ENCODE measurements around the gene AFG1L. TPM values are rescaled to one million over a fixed set of nuclear protein-coding genes. Genes with fewer than 3 reads are reported as not detected.
"Not testable (repeated sequence)": the region's sequence is repeated elsewhere in the genome, so short reads cannot be mapped to it uniquely, and the experiment has no call there.

AFG1L gene
- total and polyA plus RNA-seq, 2 donors (not counting 1 experiment from before 2014, with no cell fraction given): 1.7 to 5.4 TPM

GRCh38 chr6:108302386-108302785 lies 7.5 kb downstream of the AFG1L start:
- H3K4me1 ChIP-seq (ENCODE audit: control insufficient read depth, extremely low read depth, insufficient read depth, low read length): no peaks in the 10 kb centered on the region
- no peaks in the 10 kb centered on the region for H3K9me3 ChIP-seq (ENCODE audit: control insufficient read depth, insufficient read depth, low read depth, low read length)
- H4K20me1 ChIP-seq (ENCODE audit: control insufficient read depth, extremely low read depth, insufficient read depth, low read length): no peaks in the 10 kb centered on the region
- H3K27me3 ChIP-seq (ENCODE audit: control insufficient read depth, insufficient read depth, low read length): no peaks in the 10 kb centered on the region
- TF ChIP-seq EZH2 (IDR thresholded peaks at IDR 0.05; ENCODE audit: low read length, missing control alignments): no peak
- TF ChIP-seq, protein P1, sequence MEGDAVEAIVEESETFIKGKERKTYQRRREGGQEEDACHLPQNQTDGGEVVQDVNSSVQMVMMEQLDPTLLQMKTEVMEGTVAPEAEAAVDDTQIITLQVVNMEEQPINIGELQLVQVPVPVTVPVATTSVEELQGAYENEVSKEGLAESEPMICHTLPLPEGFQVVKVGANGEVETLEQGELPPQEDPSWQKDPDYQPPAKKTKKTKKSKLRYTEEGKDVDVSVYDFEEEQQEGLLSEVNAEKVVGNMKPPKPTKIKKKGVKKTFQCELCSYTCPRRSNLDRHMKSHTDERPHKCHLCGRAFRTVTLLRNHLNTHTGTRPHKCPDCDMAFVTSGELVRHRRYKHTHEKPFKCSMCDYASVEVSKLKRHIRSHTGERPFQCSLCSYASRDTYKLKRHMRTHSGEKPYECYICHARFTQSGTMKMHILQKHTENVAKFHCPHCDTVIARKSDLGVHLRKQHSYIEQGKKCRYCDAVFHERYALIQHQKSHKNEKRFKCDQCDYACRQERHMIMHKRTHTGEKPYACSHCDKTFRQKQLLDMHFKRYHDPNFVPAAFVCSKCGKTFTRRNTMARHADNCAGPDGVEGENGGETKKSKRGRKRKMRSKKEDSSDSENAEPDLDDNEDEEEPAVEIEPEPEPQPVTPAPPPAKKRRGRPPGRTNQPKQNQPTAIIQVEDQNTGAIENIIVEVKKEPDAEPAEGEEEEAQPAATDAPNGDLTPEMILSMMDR (conservative IDR thresholded peaks at IDR 0.05 in 1 of 2, IDR thresholded peaks at IDR 0.05 in 1 of 2; ENCODE audit: low read depth in 1 of 2, low read length in 2 of 2): no peak
- no peaks in the 10 kb centered on the region for H3K79me2 ChIP-seq (ENCODE audit: control insufficient read depth, insufficient read depth, low read length)
- H3K9ac ChIP-seq (ENCODE audit: insufficient read depth, low read length): no peak overlapping the region
- no peak overlapping the region for H3K27ac ChIP-seq (ENCODE audit: insufficient read depth, low read length)
- no peak for DNase-seq (ENCODE audit: low read depth in 2 of 2)
- no peak overlapping the region for H3K4me3 ChIP-seq (replicated peaks in 1 of 4; ENCODE audit: control extremely low read depth in 1 of 4, insufficient read depth in 1 of 4, low read depth in 3 of 4, low read length in 4 of 4)
- no peak overlapping the region for H2AFZ ChIP-seq (ENCODE audit: low read length)
- no peak overlapping the region for H3K4me2 ChIP-seq (ENCODE audit: extremely low read depth, insufficient read depth, low read length)
- H3K36me3 ChIP-seq (ENCODE audit: control insufficient read depth, insufficient read depth, low read length): no peaks in the 10 kb centered on the region

GRCh38 chr6:108304646-108305045 lies 9.8 kb downstream of the AFG1L start:
- TF ChIP-seq EZH2 (IDR thresholded peaks at IDR 0.05; ENCODE audit: low read length, missing control alignments): no peak
- TF ChIP-seq, protein P1 (conservative IDR thresholded peaks at IDR 0.05 in 1 of 2, IDR thresholded peaks at IDR 0.05 in 1 of 2; ENCODE audit: low read depth in 1 of 2, low read length in 2 of 2): no peak

GRCh38 chr6:108308641-108309040 lies 13.8 kb downstream of the AFG1L start:
- not testable (repeated sequence) for H4K20me1 ChIP-seq (ENCODE audit: control insufficient read depth, extremely low read depth, insufficient read depth, low read length); H3K36me3 ChIP-seq (ENCODE audit: control insufficient read depth, insufficient read depth, low read length); H3K27ac ChIP-seq (ENCODE audit: insufficient read depth, low read length); H3K4me2 ChIP-seq (ENCODE audit: extremely low read depth, insufficient read depth, low read length); H3K9ac ChIP-seq (ENCODE audit: insufficient read depth, low read length); H3K9me3 ChIP-seq (ENCODE audit: control insufficient read depth, insufficient read depth, low read depth, low read length); H3K4me3 ChIP-seq (replicated peaks in 1 of 4; ENCODE audit: control extremely low read depth in 1 of 4, insufficient read depth in 1 of 4, low read depth in 3 of 4, low read length in 4 of 4); H3K4me1 ChIP-seq (ENCODE audit: control insufficient read depth, extremely low read depth, insufficient read depth, low read length); DNase-seq (ENCODE audit: low read depth in 2 of 2); H3K79me2 ChIP-seq (ENCODE audit: control insufficient read depth, insufficient read depth, low read length); H3K27me3 ChIP-seq (ENCODE audit: control insufficient read depth, insufficient read depth, low read length); H2AFZ ChIP-seq (ENCODE audit: low read length)

More at GRCh38 chr6:108304646-108305045, 9.8 kb downstream of the AFG1L start:
- no peak overlapping the region for H3K4me3 ChIP-seq (replicated peaks in 1 of 4; ENCODE audit: control extremely low read depth in 1 of 4, insufficient read depth in 1 of 4, low read depth in 3 of 4, low read length in 4 of 4)
- no peaks in the 10 kb centered on the region for H3K9me3 ChIP-seq (ENCODE audit: control insufficient read depth, insufficient read depth, low read depth, low read length)
- no peak overlapping the region for H3K27ac ChIP-seq (ENCODE audit: insufficient read depth, low read length)
- no peak overlapping the region for H3K9ac ChIP-seq (ENCODE audit: insufficient read depth, low read length)
- H4K20me1 ChIP-seq (ENCODE audit: control insufficient read depth, extremely low read depth, insufficient read depth, low read length): no peaks in the 10 kb centered on the region
- H3K4me1 ChIP-seq (ENCODE audit: control insufficient read depth, extremely low read depth, insufficient read depth, low read length): no peaks in the 10 kb centered on the region
- no peak for DNase-seq (ENCODE audit: low read depth in 2 of 2)
- no peaks in the 10 kb centered on the region for H3K79me2 ChIP-seq (ENCODE audit: control insufficient read depth, insufficient read depth, low read length)
- no peak overlapping the region for H3K4me2 ChIP-seq (ENCODE audit: extremely low read depth, insufficient read depth, low read length)
- H3K27me3 ChIP-seq (ENCODE audit: control insufficient read depth, insufficient read depth, low read length): no peaks in the 10 kb centered on the region
- no peak overlapping the region for H2AFZ ChIP-seq (ENCODE audit: low read length)
- H3K36me3 ChIP-seq (ENCODE audit: control insufficient read depth, insufficient read depth, low read length): no peaks in the 10 kb centered on the region
